Neural progenitor cell (in vitro differentiated cells): ENCODE results near the gene PTPN11.

Source experiments
- EZH2 ChIP-seq: fragments of 200-600 bp; sonication (generic); IDR thresholded peaks from 2 replicates; pipeline ENCODE4 v1.6.1; 2017; ENCODE audit warnings: antibody characterized with exemption, mild to moderate bottlenecking, moderate library complexity
- TF ChIP-seq, protein P1 (sequence below): fragments of 200-600 bp; sonication (generic); IDR thresholded peaks from 2 replicates; pipeline ENCODE4 v1.5.1; 2017; ENCODE audit warnings: antibody characterized with exemption, mild to moderate bottlenecking

DNA sequence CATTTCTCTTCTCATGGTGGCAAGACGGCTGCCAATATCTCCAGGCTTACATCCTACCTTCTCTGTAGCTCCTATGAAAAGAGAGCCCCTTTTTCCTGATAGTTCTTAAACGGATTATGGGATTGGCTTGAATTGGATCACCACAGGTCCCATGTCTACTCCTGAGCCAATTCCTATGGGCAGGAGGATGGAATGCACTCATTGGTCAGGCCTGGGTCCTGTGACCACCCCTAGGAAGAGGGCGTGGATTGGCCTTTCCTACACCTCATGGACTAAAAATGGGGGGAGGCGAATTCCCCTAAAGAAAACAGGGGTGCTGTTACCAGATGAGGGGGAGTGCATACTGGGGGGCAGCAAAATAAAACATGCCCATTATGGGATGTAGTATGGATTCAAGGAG, 108.8 kb downstream of the PTPN11 start:
- TF ChIP-seq, protein P1, sequence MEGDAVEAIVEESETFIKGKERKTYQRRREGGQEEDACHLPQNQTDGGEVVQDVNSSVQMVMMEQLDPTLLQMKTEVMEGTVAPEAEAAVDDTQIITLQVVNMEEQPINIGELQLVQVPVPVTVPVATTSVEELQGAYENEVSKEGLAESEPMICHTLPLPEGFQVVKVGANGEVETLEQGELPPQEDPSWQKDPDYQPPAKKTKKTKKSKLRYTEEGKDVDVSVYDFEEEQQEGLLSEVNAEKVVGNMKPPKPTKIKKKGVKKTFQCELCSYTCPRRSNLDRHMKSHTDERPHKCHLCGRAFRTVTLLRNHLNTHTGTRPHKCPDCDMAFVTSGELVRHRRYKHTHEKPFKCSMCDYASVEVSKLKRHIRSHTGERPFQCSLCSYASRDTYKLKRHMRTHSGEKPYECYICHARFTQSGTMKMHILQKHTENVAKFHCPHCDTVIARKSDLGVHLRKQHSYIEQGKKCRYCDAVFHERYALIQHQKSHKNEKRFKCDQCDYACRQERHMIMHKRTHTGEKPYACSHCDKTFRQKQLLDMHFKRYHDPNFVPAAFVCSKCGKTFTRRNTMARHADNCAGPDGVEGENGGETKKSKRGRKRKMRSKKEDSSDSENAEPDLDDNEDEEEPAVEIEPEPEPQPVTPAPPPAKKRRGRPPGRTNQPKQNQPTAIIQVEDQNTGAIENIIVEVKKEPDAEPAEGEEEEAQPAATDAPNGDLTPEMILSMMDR = no peak
- TF ChIP-seq EZH2 = no peak
